Ectodermal cell (in vitro differentiated cells): ENCODE data around the gene HDDC2.

Experiments used
- H3K27ac ChIP-seq: 2 replicates; pipeline ENCODE4 v1.7.0; 2013; ENCODE audit warnings: mild to moderate bottlenecking, low read depth, low read length; ENCODE audit not compliant: insufficient read depth, poor library complexity, severe bottlenecking
- H3K27me3 ChIP-seq: 2 replicates; pipeline ENCODE4 v1.7.0; 2013; ENCODE audit warnings: mild to moderate bottlenecking, low read length; ENCODE audit not compliant: insufficient read depth, control insufficient read depth, poor library complexity, severe bottlenecking
- H3K36me3 ChIP-seq: one replicate; pipeline ENCODE4 v1.7.0; 2013; ENCODE audit warnings: low read length; ENCODE audit not compliant: control insufficient read depth, insufficient read depth
- H3K4me1 ChIP-seq: one replicate; pipeline ENCODE4 v1.7.0; 2013; ENCODE audit warnings: low read length; ENCODE audit not compliant: control insufficient read depth, insufficient read depth
- H3K4me3 ChIP-seq: 2 replicates; pipeline ENCODE4 v1.7.0; 2013; ENCODE audit warnings: low read depth, low read length, control low read depth; ENCODE audit not compliant: insufficient read depth
- H3K9me3 ChIP-seq: 2 replicates; pipeline ENCODE4 v1.7.0; 2013; ENCODE audit warnings: mild to moderate bottlenecking, low read length, moderate library complexity; ENCODE audit not compliant: control insufficient read depth
- WGBS, 2 experiments: methylation state at CpG; one replicate each; pipeline ENCODE4 v1.1.7; 2013; ENCODE audit warnings: missing lambda C conversion rate in 2 of 2; 5-methylcytosine and 5-hydroxymethylcytosine counted together

HDDC2 gene

DNA sequence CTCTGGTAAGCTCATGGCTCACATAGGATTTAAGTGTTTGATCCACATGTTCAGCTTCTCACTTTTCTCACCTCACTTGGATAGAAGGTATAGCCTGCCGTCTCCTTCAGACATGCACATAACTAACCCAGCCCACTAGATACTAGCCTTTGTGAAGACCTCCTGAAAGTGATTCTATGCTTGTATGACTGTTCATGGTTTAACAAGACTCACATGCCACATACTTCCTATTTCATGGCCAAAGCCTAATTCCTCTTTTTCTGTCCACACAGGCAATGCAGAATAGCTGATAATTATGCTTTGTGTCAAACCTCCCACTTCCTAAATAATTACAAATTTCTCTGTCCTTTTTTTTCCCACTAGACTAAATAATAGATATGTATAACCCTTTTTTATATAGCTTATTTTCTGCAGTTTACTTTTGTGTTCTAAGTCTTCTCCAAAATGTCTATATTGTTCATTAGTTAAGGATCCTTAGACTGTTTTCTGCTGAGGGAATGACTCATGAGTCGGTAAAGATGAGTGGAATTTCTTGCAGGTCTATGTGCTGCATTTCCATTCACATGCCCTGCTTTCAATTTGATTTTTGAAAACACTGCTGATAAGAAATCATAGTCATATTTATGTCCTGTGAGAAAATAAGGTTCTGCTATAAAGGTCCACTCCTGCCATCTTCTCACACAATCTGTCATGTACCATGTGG is 43.0 kb downstream of the HDDC2 start:
- H3K27ac ChIP-seq = no peak overlapping the region
- no peaks in the 10 kb centered on the region for H3K36me3 ChIP-seq
- H3K27me3 ChIP-seq = no peaks in the 10 kb centered on the region
- no peaks in the 10 kb centered on the region for H3K9me3 ChIP-seq
- no peaks in the 10 kb centered on the region for H3K4me1 ChIP-seq
- H3K4me3 ChIP-seq = no peak overlapping the region
- WGBS, 2 experiments = 95% methylated on average over 2 of the region's 2 CpGs

DNA sequence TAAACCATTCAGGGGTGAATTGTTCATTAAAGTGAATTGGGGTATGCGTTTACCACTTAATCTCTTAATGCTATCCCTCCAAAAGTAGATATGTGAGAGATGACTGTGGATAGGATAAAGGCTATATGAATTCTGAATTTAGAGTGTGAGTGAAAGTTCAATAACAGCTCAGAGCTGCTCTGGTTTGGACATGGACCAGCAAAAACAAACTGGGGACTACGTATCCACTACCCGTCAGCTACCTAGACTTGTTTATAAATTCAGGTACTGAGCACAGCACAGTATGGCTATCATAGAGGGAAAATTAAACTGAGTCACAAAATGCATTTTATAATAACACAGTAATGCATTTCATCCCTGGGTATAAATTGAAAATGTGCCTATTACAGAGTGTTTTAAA is 44.4 kb downstream of the HDDC2 start:
- Histone ChIP-seq H3K9me3 (no peaks in the 10 kb centered on the region), H3K27me3 (no peaks in the 10 kb centered on the region), H3K4me3 (no peak overlapping the region), H3K36me3 (no peaks in the 10 kb centered on the region), H3K27ac (no peak overlapping the region), H3K4me1 (peaks cover 6% of the 10 kb centered on the region)
- 96 to 100% methylated on average over 3 of the region's 3 CpGs for WGBS, 2 experiments

DNA sequence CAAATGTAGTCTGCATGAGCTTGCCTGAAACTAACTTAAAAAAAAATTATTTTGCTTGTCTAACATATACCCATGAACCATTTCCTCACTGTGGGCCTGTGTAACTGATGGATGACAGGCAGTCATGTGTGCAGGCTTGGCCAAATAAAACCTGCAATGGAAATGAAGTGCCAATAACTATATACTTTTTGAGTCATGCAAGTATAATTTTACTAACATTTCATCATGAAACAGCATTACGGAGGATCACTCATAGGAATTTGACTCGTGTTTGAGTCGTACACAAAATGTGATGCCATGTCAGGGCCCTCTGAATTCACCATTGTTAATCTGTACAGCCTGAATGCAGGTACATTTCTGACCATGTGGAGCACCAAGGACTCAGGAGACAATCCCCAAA is 46.6 kb downstream of the HDDC2 start:
- no peaks in the 10 kb centered on the region for H3K27me3 ChIP-seq
- no peaks in the 10 kb centered on the region for H3K9me3 ChIP-seq
- H3K4me1 ChIP-seq = peaks cover 6% of the 10 kb centered on the region
- WGBS, 2 experiments = 91 to 93% methylated on average over 3 of the region's 3 CpGs
- H3K4me3 ChIP-seq = no peak overlapping the region
- H3K27ac ChIP-seq = no peak overlapping the region
- H3K36me3 ChIP-seq = no peaks in the 10 kb centered on the region

DNA sequence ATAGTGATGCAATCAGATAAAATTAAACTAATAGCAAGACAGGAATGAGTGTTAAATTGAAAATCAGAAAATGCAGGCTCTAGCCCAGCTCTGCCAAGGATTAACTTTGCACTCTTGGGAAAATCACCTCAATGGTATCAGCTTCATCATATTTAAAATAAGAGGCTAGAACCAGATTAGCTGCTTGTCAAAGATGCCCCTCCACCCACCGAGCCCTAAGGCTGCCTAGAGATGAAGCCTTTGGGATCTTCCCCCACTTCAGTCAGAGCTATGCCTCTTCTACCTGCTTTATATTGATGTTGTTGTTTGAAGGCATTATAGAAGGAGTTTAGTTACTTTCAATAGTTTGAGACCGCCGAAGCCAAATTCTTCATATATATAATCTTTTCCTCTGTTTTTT is 47.4 kb downstream of the HDDC2 start:
- Histone ChIP-seq H3K27ac (no peak overlapping the region), H3K4me3 (no peak overlapping the region)
- 100% methylated on average over 1 of the region's 3 CpGs for WGBS, 2 experiments

DNA sequence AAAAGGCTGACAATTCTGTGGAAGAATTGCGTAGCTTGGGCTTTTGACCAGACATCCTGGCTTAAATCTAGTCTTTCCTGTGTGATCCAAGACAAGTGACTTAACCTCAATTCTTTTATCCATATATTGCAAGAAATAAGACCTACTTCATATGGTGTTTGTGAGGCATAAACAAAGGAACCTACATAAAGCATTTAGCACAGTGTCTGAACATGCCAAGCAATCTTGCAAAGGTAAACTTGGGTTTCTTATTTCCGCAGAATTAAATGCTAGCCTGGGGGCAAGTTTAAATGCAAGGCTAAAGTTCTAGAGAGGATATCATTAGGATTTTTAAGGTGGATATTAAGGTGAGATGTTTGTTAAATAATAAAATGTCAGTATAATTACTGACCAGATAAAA is 47.9 kb downstream of the HDDC2 start:
- H3K4me1 ChIP-seq = peaks cover 6% of the 10 kb centered on the region
- H3K36me3 ChIP-seq = no peaks in the 10 kb centered on the region
- H3K4me3 ChIP-seq = no peak overlapping the region
- no peaks in the 10 kb centered on the region for H3K9me3 ChIP-seq
- WGBS, 2 experiments = 98 to 100% methylated on average over 2 of the region's 2 CpGs
- H3K27me3 ChIP-seq = no peaks in the 10 kb centered on the region
- no peak overlapping the region for H3K27ac ChIP-seq

More for the DNA sequence above, 47.4 kb downstream of the HDDC2 start:
- peaks cover 6% of the 10 kb centered on the region for H3K4me1 ChIP-seq
- H3K9me3 ChIP-seq = no peaks in the 10 kb centered on the region
- H3K27me3 ChIP-seq = no peaks in the 10 kb centered on the region
- H3K36me3 ChIP-seq = no peaks in the 10 kb centered on the region

DNA sequence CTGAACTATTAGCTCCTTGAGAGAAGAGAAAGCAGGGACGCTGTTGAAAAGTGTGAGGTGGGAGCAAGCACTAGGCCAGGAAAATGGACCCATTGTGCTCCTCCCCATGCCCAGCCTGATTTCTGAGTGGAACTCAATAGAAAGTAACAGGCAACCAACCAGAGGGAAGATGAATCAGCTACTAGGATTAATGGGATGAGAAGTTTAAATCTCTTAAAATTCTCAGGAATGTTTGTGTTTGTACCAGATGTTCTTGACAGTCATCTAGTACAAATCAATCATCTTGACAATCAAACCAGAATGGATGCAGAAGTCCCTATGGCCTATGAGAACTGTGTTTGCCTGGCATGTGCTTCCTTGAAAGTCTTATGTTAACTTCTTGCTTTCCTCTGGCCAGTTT is 48.9 kb downstream of the HDDC2 start:
- Histone ChIP-seq H3K27ac (no peak overlapping the region), H3K9me3 (no peaks in the 10 kb centered on the region), H3K4me3 (no peak overlapping the region), H3K27me3 (no peaks in the 10 kb centered on the region), H3K36me3 (no peaks in the 10 kb centered on the region), H3K4me1 (peaks cover 6% of the 10 kb centered on the region)
- WGBS, 2 experiments = 50 to 80% methylated on average over 1 of the region's 1 CpG

DNA sequence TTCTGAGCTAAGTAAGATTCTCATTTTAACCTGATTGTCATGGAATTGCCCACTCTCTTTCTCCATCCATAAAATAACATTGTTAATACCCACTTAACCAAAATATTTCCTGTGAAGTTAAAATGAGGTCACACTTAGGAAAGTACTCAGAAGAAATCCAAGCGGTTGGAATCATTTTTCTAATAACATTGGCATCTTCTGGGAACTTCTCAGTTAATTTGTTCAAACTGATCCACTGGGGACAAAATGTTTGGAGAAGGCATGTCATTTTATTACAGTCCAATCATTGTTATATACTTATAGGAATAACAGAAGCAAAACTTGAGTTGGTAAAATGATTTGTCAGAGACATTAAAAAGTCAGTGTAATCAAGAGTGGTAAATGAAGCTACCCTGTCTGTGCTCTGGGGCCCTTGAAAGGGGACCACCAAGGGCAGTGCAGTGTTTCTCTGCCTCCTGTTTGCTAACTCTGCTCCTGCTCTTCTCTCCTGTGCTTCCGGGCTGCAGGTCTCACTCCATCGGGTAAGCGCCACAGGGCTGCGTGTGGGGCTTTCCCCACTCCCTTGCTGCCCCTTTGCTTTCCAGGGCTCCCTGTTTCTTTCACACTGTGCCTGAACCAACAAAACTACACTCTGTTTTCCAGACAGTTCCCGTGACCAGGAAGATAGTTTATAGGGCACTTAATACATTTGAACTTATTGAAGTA is 50.1 kb downstream of the HDDC2 start:
- no peak overlapping the region for H3K4me3 ChIP-seq
- no peaks in the 10 kb centered on the region for H3K9me3 ChIP-seq
- 59 to 67% methylated on average over 6 of the region's 6 CpGs for WGBS, 2 experiments

DNA sequence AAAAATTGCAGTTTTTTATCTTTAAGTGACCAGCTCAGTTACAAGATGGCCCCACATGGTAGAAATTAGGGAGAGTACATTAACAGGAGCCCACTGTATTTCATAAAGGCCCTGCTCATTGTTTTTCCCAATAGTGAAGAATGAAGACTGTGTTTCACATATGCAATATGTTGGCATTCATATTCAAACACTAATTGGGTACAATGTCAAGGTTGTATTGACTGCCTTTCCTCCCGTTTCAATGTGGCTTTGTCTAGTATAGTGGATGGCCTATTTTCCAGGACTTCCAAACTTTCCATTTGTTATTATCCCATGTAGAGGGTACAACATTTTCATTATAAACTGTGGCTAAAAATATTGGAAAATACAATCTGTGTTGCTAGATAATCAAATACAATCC is 51.3 kb downstream of the HDDC2 start:
- H3K9me3 ChIP-seq = no peaks in the 10 kb centered on the region

More for the DNA sequence above, 50.1 kb downstream of the HDDC2 start:
- no peak overlapping the region for H3K27ac ChIP-seq
- H3K4me1 ChIP-seq = peaks cover 6% of the 10 kb centered on the region
- H3K27me3 ChIP-seq = no peaks in the 10 kb centered on the region
- no peaks in the 10 kb centered on the region for H3K36me3 ChIP-seq

DNA sequence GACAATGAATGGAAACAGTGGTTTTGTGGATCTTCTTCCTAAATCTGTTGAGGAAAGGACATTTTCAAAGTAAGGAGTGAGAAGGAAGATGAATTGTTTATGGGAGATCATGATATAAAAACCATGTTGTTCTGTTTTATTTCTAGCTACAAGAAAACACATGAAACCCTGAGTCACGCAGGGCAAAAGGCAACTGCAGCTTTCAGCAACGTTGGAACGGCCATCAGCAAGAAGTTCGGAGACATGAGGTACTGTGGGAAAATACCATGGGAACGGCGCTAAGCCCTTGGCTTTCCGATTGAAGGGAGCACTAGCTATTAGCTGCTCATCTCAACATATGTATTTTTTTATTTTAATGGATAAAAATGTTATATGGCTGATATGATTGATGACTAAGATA is 53.6 kb downstream of the HDDC2 start:
- H3K4me3 ChIP-seq = no peak overlapping the region
- H3K9me3 ChIP-seq = no peaks in the 10 kb centered on the region
- peaks cover 10% of the 10 kb centered on the region for H3K4me1 ChIP-seq
- H3K27ac ChIP-seq = no peak overlapping the region
- 95 to 96% methylated on average over 6 to 7 of the region's 7 CpGs for WGBS, 2 experiments
- H3K36me3 ChIP-seq = no peaks in the 10 kb centered on the region
- no peaks in the 10 kb centered on the region for H3K27me3 ChIP-seq

More for the DNA sequence above, 51.3 kb downstream of the HDDC2 start:
- Histone ChIP-seq H3K27ac (no peak overlapping the region), H3K27me3 (no peaks in the 10 kb centered on the region), H3K36me3 (no peaks in the 10 kb centered on the region), H3K4me1 (peaks cover 11% of the 10 kb centered on the region), H3K4me3 (no peak overlapping the region)
- 86% methylated on average over 1 of the region's 1 CpG; no CpG with 5 or more reads in 1 of the 2 experiments for WGBS, 2 experiments

DNA sequence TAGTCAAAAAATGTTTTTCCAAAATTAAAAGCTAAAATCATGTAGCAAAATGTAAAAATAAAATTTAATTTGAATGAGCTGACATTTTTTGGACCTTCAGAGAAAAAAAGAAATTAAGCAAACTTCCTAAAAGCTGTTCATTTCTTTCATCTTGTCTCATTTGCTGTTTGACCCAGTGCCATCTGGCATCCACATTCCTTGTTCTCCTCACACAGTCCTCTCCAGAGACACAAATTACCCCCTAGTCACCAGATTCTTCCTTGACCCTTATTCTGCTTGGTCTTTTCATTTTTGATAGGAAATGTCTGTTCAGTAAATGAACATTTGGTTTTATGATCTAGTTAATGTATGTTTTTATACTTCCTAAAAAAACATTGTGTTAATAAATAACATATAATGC is 55.2 kb downstream of the HDDC2 start:
- Histone ChIP-seq H3K27me3 (no peaks in the 10 kb centered on the region), H3K9me3 (no peaks in the 10 kb centered on the region), H3K27ac (no peak overlapping the region), H3K4me3 (no peak overlapping the region), H3K4me1 (peaks cover 6% of the 10 kb centered on the region), H3K36me3 (no peaks in the 10 kb centered on the region)
